Parathyroid adenoma (tissue), 2 donors: ENCODE measurements around the gene EBF3.

ENCODE experiments used
- H2AFZ ChIP-seq: fragments of 300-600 bp; sonication (generic); one replicate; pipeline ENCODE4 v1.7.0; 2017; ENCODE audit warnings: antibody characterized with exemption, mild to moderate bottlenecking
- H3K27ac ChIP-seq: fragments of 300-600 bp; sonication (generic); one replicate; pipeline ENCODE4 v1.7.0; 2017
- H3K27me3 ChIP-seq: fragments of 300-600 bp; sonication (generic); one replicate; pipeline ENCODE4 v1.7.0; 2017; ENCODE audit warnings: low read length; ENCODE audit not compliant: control insufficient read depth, insufficient read depth
- H3K36me3 ChIP-seq: fragments of 300-600 bp; sonication (generic); one replicate; pipeline ENCODE4 v1.7.0; 2017; ENCODE audit warnings: low read length; ENCODE audit not compliant: control insufficient read depth, insufficient read depth
- H3K4me1 ChIP-seq: fragments of 300-600 bp; sonication (generic); one replicate; pipeline ENCODE4 v1.7.0; 2017; ENCODE audit warnings: control low read depth
- H3K4me2 ChIP-seq: fragments of 300-600 bp; sonication (generic); one replicate; pipeline ENCODE4 v1.7.0; 2017; ENCODE audit warnings: low read length
- H3K4me3 ChIP-seq: fragments of 300-600 bp; sonication (generic); one replicate; pipeline ENCODE4 v1.7.0; 2017; ENCODE audit warnings: low read depth, low read length
- H3K79me2 ChIP-seq: fragments of 300-600 bp; sonication (generic); one replicate; pipeline ENCODE4 v1.7.0; 2017; ENCODE audit warnings: control low read depth
- H3K9ac ChIP-seq: fragments of 300-600 bp; sonication (generic); one replicate; pipeline ENCODE4 v1.7.0; 2017; ENCODE audit warnings: mild to moderate bottlenecking
- H3K9me3 ChIP-seq: fragments of 300-600 bp; sonication (generic); one replicate; pipeline ENCODE4 v1.7.0; 2017; ENCODE audit warnings: low read length; ENCODE audit not compliant: control insufficient read depth
- CTCF ChIP-seq: fragments of 300-600 bp; sonication (generic); IDR thresholded peaks from one replicate; pipeline ENCODE4 v1.7.0; 2017; ENCODE audit warnings: antibody characterized with exemption, mild to moderate bottlenecking
- donor health status: primary hyperparathyroidism.

EBF3 gene

DNA sequence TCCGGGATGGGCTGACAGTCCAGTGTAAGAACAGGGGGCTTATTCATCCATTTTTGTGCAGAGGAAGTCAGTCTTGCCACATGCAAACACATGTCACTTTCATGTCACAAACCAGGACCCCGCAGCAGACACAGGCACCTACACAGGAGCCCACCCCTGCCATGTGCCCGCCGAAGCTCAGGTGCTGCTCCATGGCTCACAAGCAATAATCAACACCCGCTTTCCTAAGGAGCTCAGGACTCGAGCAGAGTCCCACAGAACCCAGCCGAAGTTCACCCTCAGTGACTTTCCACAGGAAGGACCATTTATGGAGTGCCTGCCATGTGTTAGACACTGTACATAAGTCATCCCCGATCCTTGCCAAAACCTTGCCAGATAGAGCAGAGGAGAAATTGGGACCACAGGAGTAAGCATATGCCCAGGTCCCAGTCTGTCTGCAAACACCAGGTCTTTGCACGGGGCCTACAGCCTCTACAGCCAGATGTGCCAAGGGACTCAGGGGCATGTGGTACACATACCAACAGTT, 99.4 kb downstream of the EBF3 start:
- H3K4me2 ChIP-seq, result no peak overlapping the region
- H2AFZ ChIP-seq, result no peak overlapping the region
- H3K27me3 ChIP-seq, result no peaks in the 10 kb centered on the region
- H3K9me3 ChIP-seq, result no peaks in the 10 kb centered on the region
- H3K36me3 ChIP-seq, result no peaks in the 10 kb centered on the region
- H3K79me2 ChIP-seq, result no peaks in the 10 kb centered on the region
- H3K4me1 ChIP-seq, result no peaks in the 10 kb centered on the region
- no peak for TF ChIP-seq CTCF
- no peak overlapping the region for H3K4me3 ChIP-seq
- no peak overlapping the region for H3K27ac ChIP-seq
- H3K9ac ChIP-seq, result no peak overlapping the region

DNA sequence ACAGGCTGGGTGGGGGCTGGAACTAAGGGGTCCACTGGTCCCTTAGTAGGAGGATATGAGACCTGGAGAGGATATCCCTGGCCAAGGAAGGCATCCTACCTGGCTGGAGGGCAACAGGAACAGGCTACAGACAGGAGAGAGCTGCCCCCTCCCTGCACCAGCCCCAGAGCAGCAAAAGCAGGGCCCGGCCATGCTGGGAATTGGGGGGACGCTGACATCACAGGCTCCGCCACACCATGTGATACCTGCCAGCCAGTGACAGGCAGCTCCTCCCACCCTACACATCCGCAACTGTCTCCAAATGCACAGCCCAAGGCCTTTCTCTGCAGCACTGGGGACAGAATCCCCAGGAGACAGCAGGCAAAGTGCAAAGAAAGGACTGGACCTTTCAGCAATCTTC, 100.0 kb downstream of the EBF3 start:
- Histone ChIP-seq H3K27me3 (no peaks in the 10 kb centered on the region), H3K27ac (no peak overlapping the region), H3K4me1 (no peaks in the 10 kb centered on the region), H3K4me2 (no peak overlapping the region), H3K9me3 (no peaks in the 10 kb centered on the region), H3K79me2 (no peaks in the 10 kb centered on the region), H3K9ac (no peak overlapping the region), H2AFZ (no peak overlapping the region), H3K36me3 (no peaks in the 10 kb centered on the region), H3K4me3 (no peak overlapping the region)
- no peak for TF ChIP-seq CTCF

DNA sequence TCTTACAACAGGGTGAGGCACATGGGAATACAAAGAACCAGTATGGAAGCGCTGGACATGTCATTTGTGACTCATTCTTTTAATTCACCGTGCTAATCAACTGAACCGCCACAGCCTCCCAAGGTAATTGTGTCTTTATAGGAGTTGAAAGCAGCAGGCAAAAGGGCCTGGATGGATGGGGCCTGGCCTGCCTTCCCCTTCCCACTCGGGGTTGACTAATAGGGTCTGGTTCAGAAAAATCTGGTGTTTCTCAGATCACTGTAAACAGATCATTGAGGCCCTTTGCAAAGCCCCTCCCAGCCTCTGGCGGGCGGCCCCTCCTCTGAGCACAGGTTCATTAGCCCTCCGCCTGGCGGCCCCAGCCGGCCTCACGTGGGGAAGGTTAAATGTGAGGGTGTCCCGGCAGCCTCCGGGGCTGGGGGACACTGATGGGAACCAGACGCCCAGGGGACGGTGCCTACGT, 100.8 kb downstream of the EBF3 start:
- H3K4me1 ChIP-seq, result no peaks in the 10 kb centered on the region
- no peak overlapping the region for H3K27ac ChIP-seq
- no peak overlapping the region for H3K9ac ChIP-seq
- no peak overlapping the region for H3K4me2 ChIP-seq
- no peak overlapping the region for H2AFZ ChIP-seq
- H3K27me3 ChIP-seq, result no peaks in the 10 kb centered on the region
- TF ChIP-seq CTCF, result no peak
- H3K9me3 ChIP-seq, result no peaks in the 10 kb centered on the region
- no peak overlapping the region for H3K4me3 ChIP-seq
- H3K36me3 ChIP-seq, result no peaks in the 10 kb centered on the region
- H3K79me2 ChIP-seq, result no peaks in the 10 kb centered on the region

- Histone ChIP-seq H3K4me2 (no peak overlapping the region), H3K9ac (no peak overlapping the region), H3K27ac (no peak overlapping the region), H2AFZ (no peak overlapping the region), H3K9me3 (no peaks in the 10 kb centered on the region), H3K27me3 (no peaks in the 10 kb centered on the region), H3K4me3 (no peak overlapping the region), H3K4me1 (no peaks in the 10 kb centered on the region), H3K36me3 (no peaks in the 10 kb centered on the region), H3K79me2 (no peaks in the 10 kb centered on the region)
- no peak for TF ChIP-seq CTCF
Measured at GRCh38 chr10:129861776-129862531, 102.1 kb downstream of the EBF3 start.

DNA sequence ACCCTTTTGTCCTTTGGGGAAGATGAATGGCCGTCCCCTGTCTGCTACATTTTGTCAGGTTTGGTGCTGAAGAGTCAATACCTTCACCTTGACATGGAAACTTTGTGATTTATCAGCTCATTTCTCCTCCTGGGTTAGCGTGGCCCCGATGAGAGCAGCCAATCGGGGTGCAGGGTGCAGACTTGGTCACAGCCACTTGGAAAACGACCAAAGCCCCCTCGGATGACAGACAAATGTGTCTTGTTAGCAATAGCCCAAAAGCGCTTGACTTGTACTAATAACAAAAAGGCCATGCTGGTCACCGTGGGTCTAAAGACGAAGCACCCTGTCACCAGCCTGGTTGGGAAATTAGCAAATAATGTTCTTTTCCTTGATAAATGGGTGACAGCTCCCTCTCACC, 103.7 kb downstream of the EBF3 start:
- H3K27me3 ChIP-seq, result no peaks in the 10 kb centered on the region
- TF ChIP-seq CTCF, result no peak
- H3K9ac ChIP-seq, result no peak overlapping the region
- no peaks in the 10 kb centered on the region for H3K4me1 ChIP-seq
- no peak overlapping the region for H3K4me3 ChIP-seq
- no peaks in the 10 kb centered on the region for H3K9me3 ChIP-seq
- no peaks in the 10 kb centered on the region for H3K79me2 ChIP-seq
- H3K27ac ChIP-seq, result no peak overlapping the region
- no peak overlapping the region for H2AFZ ChIP-seq
- H3K4me2 ChIP-seq, result no peak overlapping the region
- no peaks in the 10 kb centered on the region for H3K36me3 ChIP-seq
